Right atrium auricular region (tissue), 2 donors: Measurements from ENCODE around the gene RFX8. TPM values are rescaled to one million over a fixed set of nuclear protein-coding genes. Genes with fewer than 3 reads are reported as not detected.
A peak's percentile ranks its signal among the peaks of the same experiment; 100 is the strongest.
"Not testable (repeated sequence)": the region's sequence is repeated elsewhere in the genome, so short reads cannot be mapped to it uniquely, and the experiment has no call there.

Source experiments
- DNase-seq: peaks from one replicate; pipeline ENCODE4 v3.0.0-alpha.2; 2019; ENCODE audit warnings: low spot score
- H3K27ac ChIP-seq, 2 donors: fragments of 200-600 bp; sonication (generic); 1 replicate in 1 of 2; 2 replicates in 1 of 2; pipeline ENCODE4 v1.5.1; 2016 to 2019
- H3K27me3 ChIP-seq, 2 donors: fragments of 200-600 bp; sonication (generic); one replicate each; pipeline versions ENCODE4 v1.5.1 to v1.6.0; 2017 to 2019
- H3K36me3 ChIP-seq: fragments of 200-600 bp; sonication (generic); one replicate; pipeline ENCODE4 v1.5.1; 2016
- H3K4me1 ChIP-seq, 2 donors: fragments of 200-600 bp; sonication (generic); one replicate each; pipeline versions ENCODE4 v1.5.1 to v1.6.0; 2017 to 2019
- H3K4me3 ChIP-seq, 2 donors: fragments of 200-600 bp; sonication (generic); 1 replicate in 1 of 2; 2 replicates in 1 of 2; pipeline ENCODE4 v1.5.1; 2017 to 2019; ENCODE audit warnings: mild to moderate bottlenecking in 1 of 2, moderate library complexity in 1 of 2
- H3K9me3 ChIP-seq, 2 donors: fragments of 200-600 bp; sonication (generic); one replicate each; pipeline ENCODE4 v1.5.1; 2019
- CTCF ChIP-seq, 2 donors: fragments of 200-600 bp; sonication (generic); IDR thresholded peaks; one replicate each; pipeline ENCODE4 v1.5.1; 2019; ENCODE audit warnings: antibody characterized with exemption in 2 of 2
- total RNA-seq, 2 donors: library from RNA; depleted of rRNA; stranded (reverse); fragments of >200 nt; gene quantifications; one replicate each; pipeline ENCODE4 v1.1.0, GENCODE V29; 2016

Gene RFX8
- total RNA-seq, 2 donors from 2014 or later = 0.35 TPM; not detected in 1

- Histone ChIP-seq H3K9me3 (peaks cover 0 to 2% of the 10 kb centered on the region in 2 donors), H3K4me1 (peaks cover 0 to 8% of the 10 kb centered on the region in 2 donors), H3K27me3 (no peaks in the 10 kb centered on the region), H3K4me3 (no peak overlapping the region), H3K27ac (no peak overlapping the region), H3K36me3 (no peaks in the 10 kb centered on the region)
- DNase-seq = no peak
- no peak for TF ChIP-seq CTCF (IDR thresholded peaks at IDR 0.05)
Measured at GRCh38 chr2:101439716-101440115, 35.2 kb downstream of the RFX8 start.

- DNase-seq, H3K4me3 ChIP-seq, H3K27me3 ChIP-seq, H3K9me3 ChIP-seq, H3K36me3 ChIP-seq, H3K27ac ChIP-seq, H3K4me1 ChIP-seq: not testable (repeated sequence)
Measured at GRCh38 chr2:101438555-101438954, 36.4 kb downstream of the RFX8 start.

- Histone ChIP-seq H3K27ac (no peak overlapping the region), H3K9me3 (no peaks in the 10 kb centered on the region), H3K4me3 (peak overlapping the region in 1 of 2 donors; percentile 25), H3K4me1 (peaks cover 0 to 10% of the 10 kb centered on the region in 2 donors), H3K27me3 (no peaks in the 10 kb centered on the region), H3K36me3 (no peaks in the 10 kb centered on the region)
- no peak for TF ChIP-seq CTCF (IDR thresholded peaks at IDR 0.05)
- DNase-seq = no peak
Measured at GRCh38 chr2:101435001-101435862, 39.7 kb downstream of the RFX8 start.

- no peak overlapping the region for H3K4me3 ChIP-seq
- H3K27ac ChIP-seq = no peak overlapping the region
- H3K27me3 ChIP-seq = no peaks in the 10 kb centered on the region
- no peaks in the 10 kb centered on the region for H3K9me3 ChIP-seq
- no peak for DNase-seq
- H3K4me1 ChIP-seq = peaks cover 0 to 15% of the 10 kb centered on the region in 2 donors
- no peak for TF ChIP-seq CTCF (IDR thresholded peaks at IDR 0.05)
- H3K36me3 ChIP-seq = no peaks in the 10 kb centered on the region
Measured at GRCh38 chr2:101433465-101433864, 41.4 kb downstream of the RFX8 start.

- H3K4me3 ChIP-seq = no peak overlapping the region
- H3K9me3 ChIP-seq = no peaks in the 10 kb centered on the region
- no peak for TF ChIP-seq CTCF (IDR thresholded peaks at IDR 0.05)
- no peaks in the 10 kb centered on the region for H3K27me3 ChIP-seq
- DNase-seq = peak; percentile 82
- no peaks in the 10 kb centered on the region for H3K36me3 ChIP-seq
- H3K27ac ChIP-seq = peak overlapping the region in 1 of 2 donors; percentile 41
- peaks cover 0 to 19% of the 10 kb centered on the region in 2 donors for H3K4me1 ChIP-seq
Measured at GRCh38 chr2:101432411-101433181, 42.3 kb downstream of the RFX8 start.

GRCh38 chr2:101431486-101431885 lies 43.4 kb downstream of the RFX8 start:
- DNase-seq = no peak
- Histone ChIP-seq H3K4me1 (peaks cover 0 to 19% of the 10 kb centered on the region in 2 donors), H3K27me3 (no peaks in the 10 kb centered on the region), H3K4me3 (no peak overlapping the region), H3K9me3 (no peaks in the 10 kb centered on the region), H3K36me3 (no peaks in the 10 kb centered on the region), H3K27ac (no peak overlapping the region)
- no peak for TF ChIP-seq CTCF (IDR thresholded peaks at IDR 0.05)
